ENCODE data around the gene AGRN.
"Not testable (repeated sequence)": the region's sequence is repeated elsewhere in the genome, so short reads cannot be mapped to it uniquely, and the experiment has no call there.

AGRN gene

GRCh38 chr1:1019122-1019999, 559 bp upstream of the AGRN start:
- peak; percentile 54 to 81 (median 65) for DNase-seq (ENCODE audit: low read depth in 3 of 3)

DNA sequence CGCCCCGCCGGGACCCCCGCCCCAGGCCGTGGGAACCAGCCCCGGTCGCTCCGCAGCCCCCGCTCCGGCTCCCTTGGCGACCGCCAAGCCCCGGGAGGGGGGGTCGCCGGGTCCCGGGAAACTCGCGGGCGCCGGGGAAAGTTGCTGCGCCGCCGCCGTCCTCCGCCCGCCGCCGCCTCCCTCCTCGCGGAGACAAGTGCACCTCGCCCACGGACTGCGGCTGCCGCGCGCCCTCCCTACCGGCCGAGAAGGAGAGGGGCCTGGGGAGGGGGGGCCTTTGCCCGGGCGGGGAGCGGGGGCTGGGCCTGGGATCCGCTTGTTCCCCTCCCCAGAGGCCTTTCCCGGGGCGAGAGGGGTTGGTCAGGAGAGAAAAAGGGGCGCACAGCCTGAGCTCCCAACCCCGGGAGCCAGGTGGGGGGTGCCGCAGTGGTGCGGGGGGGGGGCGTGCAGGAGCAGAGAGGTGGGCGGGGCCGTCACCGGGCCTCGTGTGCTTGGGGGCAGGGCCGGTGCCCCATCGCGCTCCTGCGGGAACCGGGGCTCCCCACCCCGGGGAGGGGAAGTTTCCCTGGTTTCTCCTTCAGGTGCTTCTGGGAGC, 592 bp downstream of the AGRN start:
- no peak for DNase-seq (ENCODE audit: low read depth in 3 of 3)

GRCh38 chr1:1021010-1021919, 1.3 kb downstream of the AGRN start:
- DNase-seq (ENCODE audit: low read depth in 3 of 3): no peak

DNA sequence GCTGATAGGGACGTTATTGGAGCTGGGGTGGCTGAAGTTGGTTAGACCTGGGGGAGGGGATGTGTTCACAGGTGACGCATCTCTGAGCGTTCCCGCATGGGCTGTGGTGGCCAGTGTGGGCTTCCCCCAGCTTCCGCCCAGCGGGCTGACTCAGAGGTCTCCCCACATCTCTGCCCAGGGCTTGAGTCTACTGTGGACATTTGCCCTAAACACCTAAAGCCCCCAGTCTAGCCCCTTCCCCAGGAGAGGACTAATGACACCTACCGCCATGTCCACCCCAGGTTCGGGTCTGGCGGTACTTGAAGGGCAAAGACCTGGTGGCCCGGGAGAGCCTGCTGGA, 2.0 kb downstream of the AGRN start:
- no peak for DNase-seq (ENCODE audit: low read depth in 3 of 3)

DNA sequence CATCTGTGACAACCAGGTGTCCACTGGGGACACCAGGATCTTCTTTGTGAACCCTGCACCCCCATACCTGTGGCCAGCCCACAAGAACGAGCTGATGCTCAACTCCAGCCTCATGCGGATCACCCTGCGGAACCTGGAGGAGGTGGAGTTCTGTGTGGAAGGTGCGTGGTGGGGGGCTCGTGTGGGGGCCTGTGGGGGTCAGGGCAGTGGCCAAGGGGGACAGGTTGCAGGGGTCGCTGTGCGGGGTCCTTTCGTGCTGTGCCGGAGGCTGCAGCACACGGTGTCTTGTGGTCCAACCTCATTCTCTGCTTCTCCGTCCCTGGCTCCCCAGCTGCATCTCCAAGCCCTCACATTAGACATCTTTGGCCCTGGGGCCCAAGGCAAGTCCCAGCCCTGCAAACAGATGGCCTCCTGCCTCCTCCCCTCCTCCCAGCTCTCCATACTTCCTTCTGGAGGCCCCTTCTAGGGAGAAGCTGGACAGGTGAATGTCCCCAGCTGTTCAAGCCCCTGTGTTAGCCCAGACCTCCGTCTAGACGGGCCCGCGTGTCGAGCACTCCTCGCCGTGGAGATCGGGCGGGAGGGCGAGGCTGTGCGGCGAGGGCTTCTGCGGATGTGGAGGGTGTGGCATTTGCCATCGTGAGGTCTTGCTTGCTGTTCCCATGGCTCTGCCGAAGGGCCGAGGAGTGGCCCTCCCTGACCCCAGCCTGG, 2.5 kb downstream of the AGRN start:
- DNase-seq (ENCODE audit: low read depth in 3 of 3): no peak

DNA sequence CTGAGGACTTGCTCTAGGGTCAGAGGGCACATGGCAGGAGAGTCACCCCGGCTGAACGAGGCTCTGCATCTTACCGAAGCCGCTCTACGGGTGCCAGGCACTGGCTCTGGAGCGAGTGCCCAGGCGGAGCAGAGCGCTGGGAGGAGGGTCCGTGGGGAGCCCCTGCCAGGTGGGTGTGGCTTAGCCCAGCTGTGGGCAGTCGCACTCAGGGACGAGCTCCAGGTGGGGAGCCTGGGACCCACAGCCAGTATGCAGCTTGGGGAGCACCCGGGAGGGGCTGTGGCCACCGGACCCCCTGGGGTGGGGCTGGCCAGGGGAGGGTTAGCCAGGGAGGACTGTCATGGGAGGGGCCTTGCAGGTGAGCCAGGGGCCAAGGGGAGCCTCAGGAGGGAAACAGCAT, 3.8 kb downstream of the AGRN start:
- no peak for DNase-seq (ENCODE audit: low read depth in 3 of 3)

DNA sequence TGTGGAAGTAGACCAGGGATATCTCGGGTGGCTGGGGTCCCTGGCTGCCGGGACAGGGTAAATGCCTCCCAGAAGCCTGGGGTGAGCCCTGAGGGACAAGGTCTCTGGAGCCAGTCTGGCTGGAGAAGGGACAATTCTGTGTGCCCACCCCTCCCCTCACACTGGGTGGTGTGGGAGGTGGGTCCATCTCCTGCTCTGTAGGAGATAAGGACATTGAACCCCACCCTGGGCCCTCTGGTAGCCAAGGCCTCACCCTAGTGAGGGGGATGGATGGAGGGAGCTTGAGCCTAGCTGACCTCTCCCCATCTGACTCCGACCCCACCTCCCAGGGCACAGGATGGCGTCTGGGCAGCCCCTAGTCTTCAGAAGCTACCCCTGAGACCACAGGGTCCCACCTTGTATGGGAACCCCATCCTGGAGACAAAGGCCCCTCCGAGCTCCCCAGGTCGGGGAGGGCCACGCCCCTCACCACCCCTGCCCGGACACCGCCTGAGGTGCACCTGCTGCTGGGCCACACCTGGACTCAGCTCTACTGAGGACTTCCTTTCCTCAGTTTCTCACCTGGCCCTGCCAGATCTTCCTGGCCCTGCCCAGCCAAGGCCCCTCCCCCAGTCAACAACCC, 4.3 kb downstream of the AGRN start:
- no peak for DNase-seq (ENCODE audit: low read depth in 3 of 3)

DNA sequence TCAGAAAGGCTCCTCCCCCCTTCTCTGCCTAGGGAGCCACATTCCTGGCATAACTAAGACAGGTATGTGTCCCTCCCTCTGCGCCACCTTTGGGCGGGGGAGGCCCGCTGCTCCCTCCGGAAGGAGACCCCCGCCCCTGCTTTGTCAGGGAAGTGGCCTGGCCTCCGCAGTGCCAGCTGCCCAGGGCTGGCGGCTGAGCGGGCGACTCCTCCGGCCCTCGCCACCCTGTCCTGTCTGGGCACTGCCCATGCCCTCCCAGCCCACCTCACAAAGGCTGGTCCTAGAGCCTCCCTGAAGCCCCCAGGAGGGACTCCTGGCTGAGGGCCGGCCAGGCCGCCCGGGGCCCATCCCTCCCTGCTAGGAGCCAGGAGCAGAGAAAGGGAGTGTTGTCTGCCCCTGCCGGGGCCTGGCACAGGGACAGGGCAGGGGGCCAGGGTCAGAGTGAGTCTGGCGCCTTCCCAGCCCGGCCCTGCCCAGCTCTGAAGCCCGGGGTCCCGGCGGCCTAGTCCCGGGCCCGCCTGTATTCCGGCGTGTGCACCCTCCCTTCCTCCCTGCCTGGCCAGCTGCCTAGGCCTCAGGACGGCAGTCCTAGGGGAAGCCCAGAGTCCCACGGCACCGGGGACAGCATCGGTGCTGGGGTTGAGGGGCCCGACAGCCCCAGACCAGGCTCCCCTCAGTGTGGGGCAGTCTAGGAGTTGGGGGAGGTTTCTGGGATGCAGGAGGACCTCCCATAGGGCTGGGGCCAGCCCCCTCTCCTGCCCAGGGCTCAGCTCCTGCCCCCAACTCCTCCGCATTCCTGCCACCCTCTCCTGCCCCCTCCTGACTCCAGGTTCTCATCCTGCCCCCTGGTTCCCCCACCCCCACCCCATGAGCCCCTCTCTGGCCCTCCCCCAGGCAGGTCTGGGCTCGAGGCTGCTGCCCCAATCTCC, 5.1 kb downstream of the AGRN start:
- no peak for DNase-seq (ENCODE audit: low read depth in 3 of 3)

DNA sequence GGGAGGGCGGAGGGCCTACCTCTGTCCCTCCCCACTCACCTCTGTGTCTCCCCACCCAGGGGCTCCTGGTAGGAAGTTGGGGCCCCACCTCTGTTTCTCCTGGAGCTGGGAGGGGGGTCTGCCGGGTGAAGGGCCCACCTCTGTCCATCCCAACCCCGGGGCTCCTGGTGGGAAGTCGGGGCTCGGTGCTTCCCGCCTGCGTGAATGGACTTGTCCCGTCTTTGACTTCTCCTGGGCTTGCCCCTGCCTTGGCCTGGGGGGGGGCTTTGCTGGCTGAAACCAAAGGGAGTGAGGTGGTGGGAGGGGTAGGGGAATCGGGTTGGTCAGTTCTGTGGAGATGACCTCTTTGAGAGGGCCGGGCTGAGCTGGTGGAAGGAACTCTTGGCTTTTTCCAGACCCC, 5.8 kb downstream of the AGRN start:
- DNase-seq (ENCODE audit: low read depth in 3 of 3): no peak

DNA sequence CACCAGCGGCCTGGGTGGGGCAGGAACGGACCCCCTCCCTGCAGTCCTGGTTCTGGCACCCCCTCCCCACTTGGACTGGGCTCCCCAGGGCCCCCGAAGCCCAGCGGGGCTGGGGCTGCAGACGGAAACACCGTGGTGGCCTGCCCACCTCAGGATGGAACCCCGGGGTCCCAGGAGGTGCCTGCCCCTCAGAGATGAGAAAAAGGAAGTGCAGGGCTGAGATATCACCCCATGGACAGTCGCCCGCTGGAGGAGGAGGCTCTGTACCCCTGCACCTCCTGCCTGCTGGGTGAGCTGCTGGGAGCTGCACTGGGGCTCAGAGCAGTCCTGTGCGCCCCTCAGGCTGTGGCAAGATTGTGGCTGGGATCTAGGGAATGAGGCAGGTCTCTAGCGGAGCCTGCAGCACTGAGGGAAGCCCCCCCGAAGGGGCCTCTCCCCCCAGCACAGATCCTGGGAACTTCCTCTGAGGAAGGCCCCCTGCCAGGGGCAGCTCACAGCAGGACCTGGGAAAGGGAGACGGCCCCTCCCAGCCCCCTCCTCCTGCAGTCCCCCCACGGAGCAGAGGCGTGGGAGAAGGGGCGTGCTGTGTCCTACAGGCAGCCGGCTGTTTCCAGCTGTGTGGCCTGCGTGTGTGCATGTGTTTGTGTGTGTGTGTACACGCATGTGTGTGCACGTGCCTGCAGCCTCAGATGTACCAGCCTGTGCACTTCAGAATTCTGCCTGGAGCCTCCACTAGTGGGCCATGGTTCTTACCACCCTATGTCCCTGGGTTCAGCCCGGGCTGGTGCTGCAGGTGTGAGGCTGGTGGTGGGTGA, 6.9 kb downstream of the AGRN start:
- DNase-seq (ENCODE audit: low read depth in 3 of 3): no peak

- DNase-seq (ENCODE audit: low read depth in 3 of 3): no peak
These were observed 7.9 kb downstream of the AGRN start for GRCh38 chr1:1027791-1028190.

DNA sequence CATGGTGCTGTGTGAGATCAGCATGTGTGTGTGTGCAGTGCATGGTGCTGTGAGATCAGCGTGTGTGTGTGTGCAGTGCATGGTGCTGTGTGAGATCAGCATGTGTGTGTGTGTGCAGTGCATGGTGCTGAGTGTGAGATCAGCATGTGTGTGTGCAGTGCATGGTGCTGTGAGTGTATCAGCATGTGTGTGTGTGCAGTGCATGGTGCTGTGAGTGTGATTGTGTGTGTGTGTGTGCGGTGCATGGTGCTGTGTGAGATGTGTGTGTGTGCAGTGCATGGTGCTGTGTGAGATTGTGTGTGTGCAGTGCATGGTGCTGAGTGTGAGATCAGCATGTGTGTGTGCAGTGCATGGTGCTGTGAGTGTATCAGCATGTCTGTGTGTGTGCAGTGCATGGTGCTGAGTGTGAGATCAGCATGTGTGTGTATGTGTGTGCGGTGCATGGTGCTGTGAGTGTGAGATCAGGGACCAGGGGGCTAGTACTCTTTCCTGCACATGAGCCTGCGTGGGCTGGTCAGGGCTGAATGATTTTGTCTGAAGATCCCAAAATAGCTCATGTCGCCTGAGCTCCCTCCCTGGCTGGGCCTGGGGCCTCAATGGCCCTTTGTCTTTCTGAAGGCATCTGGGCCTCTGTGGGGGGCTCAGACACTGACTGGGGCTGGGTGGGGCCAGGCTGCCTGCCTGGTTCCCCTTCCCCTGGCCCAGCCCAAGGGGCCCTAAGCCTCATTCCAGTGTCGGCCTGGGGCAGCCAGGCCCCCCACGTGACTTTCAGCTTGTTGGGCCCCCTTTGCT, 11.1 kb downstream of the AGRN start:
- not testable (repeated sequence) for DNase-seq (ENCODE audit: low read depth in 3 of 3)

GRCh38 chr1:1031659-1032235, 11.8 kb downstream of the AGRN start:
- DNase-seq (ENCODE audit: low read depth in 3 of 3): no peak

GRCh38 chr1:1032424-1032823, 12.5 kb downstream of the AGRN start:
- no peak for DNase-seq (ENCODE audit: low read depth in 3 of 3)

DNA sequence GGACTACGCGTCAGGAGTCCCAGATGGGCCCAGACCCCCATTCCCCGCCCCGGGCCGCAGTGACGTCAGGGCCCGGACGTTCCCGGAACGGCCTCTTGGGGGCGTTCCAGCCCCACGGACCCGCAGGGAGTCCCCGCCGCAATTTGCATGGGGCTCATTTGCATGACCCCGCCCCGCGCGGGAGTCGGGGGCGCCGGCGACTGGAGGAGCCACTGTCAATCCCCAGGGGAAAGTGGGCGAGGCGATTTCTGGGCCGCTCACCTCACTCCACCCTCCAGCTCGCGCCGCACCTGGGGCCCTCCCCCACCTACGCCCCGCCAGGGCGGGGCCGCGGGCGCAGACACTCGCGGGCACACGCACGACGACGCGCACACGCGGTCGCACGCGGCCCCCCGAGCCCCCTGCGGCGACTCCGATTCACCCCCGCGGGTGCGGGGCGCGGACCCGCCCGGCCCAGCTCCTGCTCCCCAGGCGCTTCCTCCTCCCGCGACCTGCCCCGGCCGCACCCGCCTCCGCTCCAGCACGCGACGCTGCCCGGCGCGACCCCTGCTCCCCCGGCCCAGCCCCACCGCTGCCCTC, 13.2 kb downstream of the AGRN start:
- peak; percentile 77 to 91 (median 88) for DNase-seq (ENCODE audit: low read depth in 3 of 3)

DNA sequence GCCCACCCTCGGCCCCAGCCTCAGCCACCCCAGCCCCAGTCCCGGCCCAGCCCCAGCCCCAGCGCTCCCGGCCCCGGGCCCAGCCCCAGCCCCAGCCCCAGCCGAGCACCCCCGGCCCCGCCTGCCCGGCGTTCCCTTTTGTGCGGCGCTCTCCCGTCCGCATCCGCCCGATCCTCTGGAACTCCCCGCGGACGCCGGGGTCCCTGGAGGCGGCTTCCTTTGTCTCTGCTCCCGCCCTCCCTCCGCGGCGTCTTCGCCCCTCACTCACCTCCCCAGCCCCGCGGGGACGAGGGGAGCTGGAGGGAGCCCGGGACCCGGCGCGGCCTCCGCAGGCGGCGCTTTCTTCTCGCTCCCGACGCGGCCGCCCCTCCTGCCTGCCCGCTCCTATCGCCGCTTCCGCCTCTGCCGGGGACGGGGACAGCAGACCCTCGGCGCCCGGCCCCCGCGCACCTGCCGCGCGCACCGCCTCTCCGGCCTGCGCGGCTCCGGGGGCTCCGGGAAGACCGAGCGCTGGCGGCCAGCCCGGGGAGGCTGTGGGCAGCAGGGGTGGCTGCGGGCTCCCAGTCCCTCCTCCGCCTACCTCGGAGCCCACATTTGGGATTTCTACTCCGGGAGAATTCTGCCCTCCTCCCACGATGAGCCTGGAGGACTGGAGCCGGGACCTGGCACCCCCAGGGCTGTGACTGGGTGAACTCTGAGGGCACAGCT, 14.0 kb downstream of the AGRN start:
- no peak for DNase-seq (ENCODE audit: low read depth in 3 of 3)

DNA sequence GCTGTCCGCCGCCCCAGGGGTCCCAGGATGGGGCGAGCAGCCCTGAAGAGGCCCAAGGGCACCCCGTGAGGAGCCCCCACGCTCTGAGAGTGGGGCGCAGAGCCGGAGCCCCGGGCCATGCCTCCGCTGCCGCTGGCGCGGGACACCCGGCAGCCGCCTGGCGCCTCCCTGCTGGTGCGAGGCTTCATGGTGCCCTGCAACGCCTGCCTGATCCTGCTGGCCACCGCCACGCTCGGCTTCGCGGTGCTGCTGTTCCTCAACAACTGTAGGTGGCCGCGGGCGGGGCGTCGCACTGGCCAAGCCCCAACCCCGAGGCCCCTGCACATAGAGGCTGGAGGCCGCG, 14.5 kb downstream of the AGRN start:
- DNase-seq (ENCODE audit: low read depth in 3 of 3): no peak

Data from stimulated activated CD4-positive, alpha-beta T cell treated with anti-CD3 and anti-CD28 coated beads, TNF-alpha, amount 100 ng/mL, for 48 hours (primary cell).